Peyer's patch (tissue), 4 donors: ENCODE results near the gene ZNF451.

Experiments
- CTCF ChIP-seq, 6 experiments: fragments of 450-650 bp in 4 of 6; fragments of 200-600 bp in 2 of 6; sonication (generic) in 1 of 6; IDR thresholded peaks; one replicate each; pipeline ENCODE4 v1.5.1; 2017 to 2019; ENCODE audit warnings: antibody characterized with exemption in 6 of 6, mild to moderate bottlenecking in 3 of 6, moderate library complexity in 1 of 6
- POLR2A ChIP-seq, 2 donors: fragments of 450-650 bp; IDR thresholded peaks; one replicate each; pipeline ENCODE4 v1.5.1; 2017; ENCODE audit warnings: antibody characterized with exemption in 2 of 2, mild to moderate bottlenecking in 2 of 2, moderate library complexity in 2 of 2

GRCh38 chr6:57044568-57044967 is 45.4 kb upstream of the ZNF451 start:
- TF ChIP-seq CTCF (IDR thresholded peaks at IDR 0.05) (no peak), POLR2A (IDR thresholded peaks at IDR 0.05) (no peak)
